T-helper 17 cell (primary cell): ENCODE results near the gene IP6K3. TPM values are rescaled to one million over a fixed set of nuclear protein-coding genes. Genes with fewer than 3 reads are reported as not detected.
A peak's percentile ranks its signal among the peaks of the same experiment; 100 is the strongest.

Experiments
- ATAC-seq: fragments of 150-1000 bp; cut with Tn5 transposase; 2 replicates; pipeline ENCODE4 v1.10.0; 2021; ENCODE audit warnings: mild to moderate bottlenecking, moderate library complexity
- DNase-seq, 3 donors: peaks; one replicate each; pipeline versions ENCODE4 v3.0.0 to v3.0.0-alpha.2; 2020 to 2021
- H3K9me3 ChIP-seq: one replicate; pipeline ENCODE4 v1.7.0; 2013; ENCODE audit warnings: low read length, mild to moderate bottlenecking; ENCODE audit not compliant: control insufficient read depth, poor library complexity, severe bottlenecking
- H3K27ac Mint-ChIP-seq: one replicate; pipeline ENCODE4 v1.8.0; 2022; ENCODE audit warnings: mild to moderate bottlenecking, moderate library complexity, mixed read lengths
- H3K27me3 Mint-ChIP-seq: one replicate; pipeline ENCODE4 v1.8.0; 2022; ENCODE audit warnings: mixed read lengths
- H3K36me3 Mint-ChIP-seq: one replicate; pipeline ENCODE4 v1.8.0; 2022; ENCODE audit warnings: low read depth, mixed read lengths
- H3K4me1 Mint-ChIP-seq: one replicate; pipeline ENCODE4 v1.8.0; 2022; ENCODE audit warnings: mild to moderate bottlenecking, mixed read lengths
- H3K4me3 Mint-ChIP-seq: one replicate; pipeline ENCODE4 v1.8.0; 2022; ENCODE audit warnings: mild to moderate bottlenecking, moderate library complexity, mixed read lengths
- total RNA-seq, 4 donors: library from RNA in 2 of 4; stranded (reverse) in 2 of 4; gene quantifications; one replicate each; pipeline ENCODE4 v1.2.3 and lab custom pipeline; 2022 to 2026

Gene IP6K3
- total RNA-seq, 2 donors from 2014 or later: not detected

GRCh38 chr6:33693186-33694105, 53.3 kb downstream of the IP6K3 start:
- H3K9me3 ChIP-seq: no peaks in the 10 kb centered on the region
- Mint-ChIP-seq H3K4me1 (peaks cover 56% of the 10 kb centered on the region), H3K36me3 (peaks cover 12% of the 10 kb centered on the region), H3K4me3 (peak overlapping the region; percentile 84), H3K27me3 (no peaks in the 10 kb centered on the region), H3K27ac (peak overlapping the region; percentile 99)
- DNase-seq (no peak), ATAC-seq (no peak)

- no peaks in the 10 kb centered on the region for H3K9me3 ChIP-seq
- Mint-ChIP-seq H3K4me3 (peak overlapping the region; percentile 84), H3K4me1 (peaks cover 56% of the 10 kb centered on the region), H3K27me3 (no peaks in the 10 kb centered on the region), H3K27ac (peak overlapping the region; percentile 99), H3K36me3 (peaks cover 14% of the 10 kb centered on the region)
- ATAC-seq (peak; percentile 81), DNase-seq (peak; percentile 34 to 62 (median 52))
These were observed 53.9 kb downstream of the IP6K3 start for GRCh38 chr6:33692760-33693158.

- no peaks in the 10 kb centered on the region for H3K27me3 Mint-ChIP-seq
- DNase-seq (no peak), ATAC-seq (no peak)
- H3K4me1 Mint-ChIP-seq: peaks cover 51% of the 10 kb centered on the region
- H3K9me3 ChIP-seq: no peaks in the 10 kb centered on the region
- H3K4me3 Mint-ChIP-seq: peak overlapping the region; percentile 84
- H3K27ac Mint-ChIP-seq: peak overlapping the region; percentile 99
- peaks cover 14% of the 10 kb centered on the region for H3K36me3 Mint-ChIP-seq
These were observed 54.5 kb downstream of the IP6K3 start for GRCh38 chr6:33692078-33692759.

- H3K27ac Mint-ChIP-seq: peak overlapping the region; percentile 99
- no peaks in the 10 kb centered on the region for H3K9me3 ChIP-seq
- ATAC-seq: no peak
- DNase-seq: no peak
- H3K4me1 Mint-ChIP-seq: peaks cover 44% of the 10 kb centered on the region
- H3K27me3 Mint-ChIP-seq: no peaks in the 10 kb centered on the region
- no peak overlapping the region for H3K4me3 Mint-ChIP-seq
- H3K36me3 Mint-ChIP-seq: peaks cover 15% of the 10 kb centered on the region
These were observed 55.1 kb downstream of the IP6K3 start for GRCh38 chr6:33691456-33692077.

- H3K9me3 ChIP-seq: no peaks in the 10 kb centered on the region
- Mint-ChIP-seq H3K4me1 (peaks cover 39% of the 10 kb centered on the region), H3K4me3 (no peak overlapping the region), H3K27ac (peak overlapping the region; percentile 99), H3K27me3 (no peaks in the 10 kb centered on the region), H3K36me3 (peaks cover 18% of the 10 kb centered on the region)
- DNase-seq (no peak), ATAC-seq (no peak)
These were observed 55.9 kb downstream of the IP6K3 start for GRCh38 chr6:33690766-33691165.

- no peak for ATAC-seq
- H3K9me3 ChIP-seq: no peaks in the 10 kb centered on the region
- no peak overlapping the region for H3K4me3 Mint-ChIP-seq
- DNase-seq: no peak
- peak overlapping the region; percentile 85 for H3K27ac Mint-ChIP-seq
- peaks cover 22% of the 10 kb centered on the region for H3K36me3 Mint-ChIP-seq
- H3K4me1 Mint-ChIP-seq: peaks cover 35% of the 10 kb centered on the region
- H3K27me3 Mint-ChIP-seq: no peaks in the 10 kb centered on the region
These were observed 56.8 kb downstream of the IP6K3 start for GRCh38 chr6:33689879-33690278.

GRCh38 chr6:33689148-33689494, 57.6 kb downstream of the IP6K3 start:
- DNase-seq: no peak
- no peak for ATAC-seq
- Mint-ChIP-seq H3K27me3 (no peaks in the 10 kb centered on the region), H3K4me1 (peaks cover 28% of the 10 kb centered on the region), H3K27ac (peak overlapping the region; percentile 85), H3K36me3 (peaks cover 24% of the 10 kb centered on the region), H3K4me3 (no peak overlapping the region)
- no peaks in the 10 kb centered on the region for H3K9me3 ChIP-seq

- peaks cover 28% of the 10 kb centered on the region for H3K4me1 Mint-ChIP-seq
- H3K27ac Mint-ChIP-seq: no peak overlapping the region
- no peaks in the 10 kb centered on the region for H3K27me3 Mint-ChIP-seq
- DNase-seq (no peak), ATAC-seq (no peak)
- H3K4me3 Mint-ChIP-seq: no peak overlapping the region
- no peaks in the 10 kb centered on the region for H3K9me3 ChIP-seq
- H3K36me3 Mint-ChIP-seq: peaks cover 24% of the 10 kb centered on the region
These were observed 58.1 kb downstream of the IP6K3 start for GRCh38 chr6:33688451-33689147.

- no peak overlapping the region for H3K27ac Mint-ChIP-seq
- no peaks in the 10 kb centered on the region for H3K27me3 Mint-ChIP-seq
- H3K9me3 ChIP-seq: no peaks in the 10 kb centered on the region
- peaks cover 24% of the 10 kb centered on the region for H3K36me3 Mint-ChIP-seq
- DNase-seq (no peak), ATAC-seq (no peak)
- peaks cover 31% of the 10 kb centered on the region for H3K4me1 Mint-ChIP-seq
- no peak overlapping the region for H3K4me3 Mint-ChIP-seq
These were observed 58.7 kb downstream of the IP6K3 start for GRCh38 chr6:33688006-33688405.

- Mint-ChIP-seq H3K27me3 (no peaks in the 10 kb centered on the region), H3K27ac (no peak overlapping the region), H3K4me3 (no peak overlapping the region), H3K4me1 (peaks cover 27% of the 10 kb centered on the region), H3K36me3 (peaks cover 21% of the 10 kb centered on the region)
- ATAC-seq (no peak), DNase-seq (no peak)
- no peaks in the 10 kb centered on the region for H3K9me3 ChIP-seq
These were observed 59.4 kb downstream of the IP6K3 start for GRCh38 chr6:33686981-33687975.

- Mint-ChIP-seq H3K36me3 (peaks cover 21% of the 10 kb centered on the region), H3K4me1 (peaks cover 22% of the 10 kb centered on the region), H3K27me3 (no peaks in the 10 kb centered on the region), H3K4me3 (no peak overlapping the region), H3K27ac (no peak overlapping the region)
- H3K9me3 ChIP-seq: no peaks in the 10 kb centered on the region
- no peak for ATAC-seq
- no peak for DNase-seq
These were observed 60.3 kb downstream of the IP6K3 start for GRCh38 chr6:33686225-33686924.
